GM19397 (cell line): Measurements from ENCODE around the gene ACTR2.
"Not testable (repeated sequence)": the region's sequence is repeated elsewhere in the genome, so short reads cannot be mapped to it uniquely, and the experiment has no call there.

Source experiments
- ATAC-seq: cut with Tn5 transposase; IDR thresholded peaks from one replicate; pipeline ENCODE4 v1.9.1; 2021; ENCODE audit warnings: mild to moderate bottlenecking, moderate library complexity; ENCODE audit not compliant: unreplicated experiment

The ACTR2 gene

DNA sequence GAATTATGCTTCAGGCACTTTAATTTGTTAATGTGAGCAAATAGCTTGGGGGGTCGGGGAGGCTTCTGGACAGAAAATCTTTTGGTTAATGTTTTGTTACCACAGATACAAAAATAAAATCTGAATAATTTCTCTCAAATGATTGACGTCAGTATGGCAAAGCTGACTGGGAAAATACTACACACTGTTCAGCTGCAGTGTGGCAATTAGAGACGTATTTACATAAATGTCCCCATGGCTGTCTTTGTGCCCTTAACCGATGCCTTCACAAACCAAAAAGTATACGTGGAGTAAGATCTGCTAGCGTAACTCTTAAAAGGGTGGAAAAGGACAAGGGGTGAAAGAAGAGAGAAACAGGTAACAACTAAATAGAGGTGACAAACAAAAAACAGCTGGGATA lies 83.4 kb downstream of the ACTR2 start:
- no peak for ATAC-seq

DNA sequence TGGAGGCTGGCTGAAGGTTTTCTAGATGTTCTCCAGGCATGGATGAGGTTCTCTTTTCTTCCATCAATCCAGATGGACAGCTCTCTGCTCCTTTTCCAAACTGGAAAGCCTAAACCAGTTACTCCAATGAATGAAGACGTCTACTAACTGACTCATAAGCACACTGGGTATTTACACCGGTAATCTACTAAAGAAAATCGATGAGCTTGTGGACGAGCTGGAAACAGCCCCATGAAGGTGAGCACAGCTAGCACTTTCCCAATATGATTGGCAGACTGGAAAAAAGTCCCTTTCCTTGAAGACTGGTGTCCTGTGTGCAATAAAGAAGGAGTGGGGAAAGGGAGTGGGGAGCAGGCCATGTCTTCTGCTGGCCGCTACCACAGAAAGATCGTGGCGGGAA lies 84.0 kb downstream of the ACTR2 start:
- ATAC-seq: no peak

DNA sequence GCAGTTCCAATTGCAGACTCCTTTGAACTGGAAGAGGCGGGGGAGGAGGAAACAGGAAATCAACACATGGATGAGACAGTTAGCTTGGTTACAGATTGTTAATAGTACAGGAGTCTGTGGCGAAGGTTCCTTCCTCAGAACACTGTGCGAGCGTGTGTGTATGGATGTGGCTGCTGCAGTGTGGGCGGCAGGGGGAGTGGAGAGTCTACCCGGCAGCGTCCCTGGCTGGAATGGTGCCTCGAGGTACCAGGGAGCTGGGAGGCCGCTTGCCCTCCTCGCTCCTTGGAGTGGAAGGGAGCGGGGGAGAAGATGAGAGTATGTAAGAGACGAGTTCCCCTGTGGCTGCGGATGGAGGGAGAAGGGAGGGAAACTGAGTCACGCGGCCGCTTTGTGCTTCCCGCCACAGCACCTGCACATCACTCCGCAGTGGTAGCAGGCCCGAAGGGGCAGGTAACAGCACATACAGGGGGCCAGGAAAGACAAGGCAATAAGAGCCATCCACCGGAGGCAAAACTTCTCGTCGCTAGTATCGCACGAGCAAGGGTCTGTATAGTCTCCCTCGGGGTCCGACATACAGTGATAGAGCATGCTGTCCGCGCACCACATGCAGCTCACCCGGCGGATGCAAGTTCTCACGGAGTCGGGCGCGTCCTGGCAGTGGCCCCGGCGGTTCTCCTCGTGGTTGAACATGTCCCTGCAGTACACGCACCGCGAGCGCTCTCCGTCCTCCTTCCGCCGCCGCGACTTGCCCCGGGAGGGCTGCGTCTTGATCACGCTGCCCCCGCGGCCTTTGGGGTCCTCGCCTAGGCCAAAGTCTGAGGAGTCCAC lies 85.7 kb downstream of the ACTR2 start:
- no peak for ATAC-seq

DNA sequence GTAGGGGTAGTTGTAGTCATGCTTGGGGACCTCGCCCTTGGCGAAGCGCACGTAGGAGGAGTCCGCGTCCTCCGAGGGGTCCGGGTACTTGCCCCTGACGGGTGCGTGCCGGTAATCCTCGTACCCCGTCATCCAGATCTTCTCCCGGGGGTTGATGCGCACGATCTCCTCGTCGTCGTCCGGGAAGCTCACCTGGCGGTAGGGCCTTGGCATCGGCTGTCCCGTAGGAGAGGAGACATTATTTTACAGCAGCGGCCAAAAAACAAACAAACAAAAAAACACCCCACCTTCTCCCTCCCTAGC lies 86.3 kb downstream of the ACTR2 start:
- no peak for ATAC-seq

DNA sequence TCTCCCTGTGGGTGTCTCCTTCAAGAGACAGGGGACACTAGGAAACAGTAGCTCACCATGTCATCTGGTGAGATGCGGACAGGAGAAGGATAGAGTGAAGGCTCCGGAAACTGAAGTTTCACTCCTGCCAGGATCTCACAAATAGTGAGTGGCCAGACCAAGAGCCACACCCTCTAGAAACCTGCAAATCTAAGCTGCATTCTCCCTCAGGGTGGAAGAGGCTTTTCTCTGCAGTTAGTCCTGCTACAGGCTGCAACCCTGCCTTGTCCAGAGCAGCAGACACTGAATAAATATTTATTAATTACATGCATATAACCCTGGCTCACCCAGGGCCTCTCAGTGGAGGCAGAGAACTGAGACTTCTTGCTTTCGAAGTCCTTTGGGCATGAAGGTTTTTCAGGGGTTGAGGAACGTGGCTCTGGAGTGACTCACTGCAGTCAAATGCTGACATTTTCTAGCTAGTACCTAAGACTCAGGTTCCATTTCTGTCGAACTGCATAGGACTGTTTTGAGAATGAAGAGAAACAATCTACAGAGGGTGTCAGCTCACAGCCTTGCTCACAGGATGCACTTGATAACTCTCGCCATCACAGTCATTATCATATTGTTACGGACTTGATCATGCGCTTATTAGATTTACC lies 87.3 kb downstream of the ACTR2 start:
- no peak for ATAC-seq

DNA sequence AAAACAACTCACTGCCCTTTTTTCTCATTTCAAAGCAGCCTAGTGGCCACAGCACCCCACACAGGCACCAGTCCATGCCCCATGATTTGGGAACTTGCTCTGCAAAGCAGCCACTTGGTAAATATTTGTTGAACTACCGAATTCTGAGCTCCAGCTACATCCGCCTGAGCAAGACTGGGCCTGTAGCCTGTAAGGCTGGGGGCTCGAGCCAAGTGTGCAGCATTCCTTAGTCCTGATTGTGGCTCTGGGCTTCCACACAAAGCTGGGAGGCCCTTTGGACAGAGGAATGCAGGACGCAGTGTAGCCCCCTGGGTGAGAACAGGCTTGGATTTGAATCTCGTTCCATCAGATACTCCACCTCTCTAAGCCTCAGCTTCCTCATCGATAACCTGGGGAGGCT lies 88.4 kb downstream of the ACTR2 start:
- no peak for ATAC-seq

DNA sequence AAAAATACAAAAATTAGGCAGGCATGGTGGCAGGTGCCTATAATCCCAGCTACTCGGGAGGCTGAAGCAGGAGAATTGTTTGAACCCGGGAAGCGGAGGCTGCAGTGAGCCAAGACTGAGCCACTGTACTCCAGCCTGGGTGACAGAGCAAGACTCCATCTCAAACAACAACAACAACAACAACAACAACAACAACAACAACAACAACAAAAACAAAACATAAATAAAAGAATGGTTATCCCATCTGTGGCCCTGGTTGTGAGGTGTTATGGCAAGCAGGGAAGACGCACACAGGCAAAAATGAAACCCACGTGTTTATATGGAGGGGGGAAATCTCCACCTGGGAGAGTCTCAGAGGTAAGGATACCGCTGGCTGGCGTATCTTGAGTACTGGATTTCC lies 89.7 kb downstream of the ACTR2 start:
- not testable (repeated sequence) for ATAC-seq

DNA sequence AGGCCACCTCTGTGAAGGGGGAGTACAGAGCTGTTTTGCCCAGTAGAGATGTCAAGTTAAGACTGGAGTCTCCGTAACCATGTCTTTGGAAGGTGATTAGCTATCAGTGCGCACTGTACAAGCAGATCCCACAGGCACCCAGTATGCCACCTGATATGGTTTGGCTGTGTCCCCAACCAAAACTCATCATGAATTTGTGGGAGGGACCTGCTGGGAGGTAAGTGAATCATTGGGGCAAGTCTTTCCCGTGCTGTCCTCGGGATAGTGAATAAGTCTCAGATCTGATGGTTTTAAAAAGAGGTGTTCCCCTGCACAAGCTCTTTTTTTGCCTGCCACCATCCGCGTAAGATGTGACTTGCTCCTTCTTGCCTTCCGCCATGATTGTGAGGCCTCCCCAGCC lies 90.2 kb downstream of the ACTR2 start:
- no peak for ATAC-seq

DNA sequence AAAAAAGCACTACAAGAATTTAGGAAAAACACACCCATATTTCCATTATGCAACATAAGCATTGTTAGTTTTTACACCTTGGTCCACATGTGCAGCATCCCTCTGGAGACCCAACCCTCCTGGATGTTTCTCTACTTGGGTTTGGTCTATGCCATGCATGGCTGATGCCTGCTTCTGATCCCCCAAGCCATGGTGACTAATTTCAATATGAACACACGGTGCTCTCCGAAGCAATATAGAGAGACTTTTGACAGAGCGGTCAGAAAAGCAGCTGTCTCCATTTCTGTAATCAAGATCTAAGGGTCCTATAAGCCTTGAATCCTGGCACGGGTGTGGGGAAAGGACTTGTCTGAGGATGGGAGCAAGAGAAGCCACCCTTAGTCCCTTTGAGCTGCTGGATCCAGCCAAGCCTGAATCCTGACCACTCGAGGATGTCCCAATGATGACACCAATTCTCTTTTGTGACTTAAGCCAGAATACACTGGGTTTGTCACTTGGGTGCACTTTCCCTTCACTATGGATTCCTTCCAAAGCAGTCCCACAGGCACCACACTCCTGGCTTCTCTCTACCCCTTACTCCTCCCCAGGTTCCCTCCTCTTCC lies 91.5 kb downstream of the ACTR2 start:
- no peak for ATAC-seq

DNA sequence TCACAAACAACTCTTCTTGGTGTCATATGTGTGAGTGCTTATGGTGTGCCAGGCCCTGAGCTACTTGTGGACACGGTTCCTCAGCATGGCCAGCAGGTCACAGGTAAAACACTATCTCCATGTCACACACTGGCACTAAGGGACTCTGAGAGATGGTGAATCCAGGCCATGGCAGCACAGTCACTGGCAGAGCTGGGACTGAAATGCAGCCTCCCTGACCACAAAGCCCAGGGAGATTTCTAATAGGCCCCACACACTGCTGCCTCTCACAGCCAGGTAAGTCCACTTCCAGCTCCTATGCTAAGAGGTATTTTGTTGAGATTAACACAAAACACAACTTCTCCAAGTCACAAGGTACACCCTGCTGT lies 92.0 kb downstream of the ACTR2 start:
- ATAC-seq: no peak

DNA sequence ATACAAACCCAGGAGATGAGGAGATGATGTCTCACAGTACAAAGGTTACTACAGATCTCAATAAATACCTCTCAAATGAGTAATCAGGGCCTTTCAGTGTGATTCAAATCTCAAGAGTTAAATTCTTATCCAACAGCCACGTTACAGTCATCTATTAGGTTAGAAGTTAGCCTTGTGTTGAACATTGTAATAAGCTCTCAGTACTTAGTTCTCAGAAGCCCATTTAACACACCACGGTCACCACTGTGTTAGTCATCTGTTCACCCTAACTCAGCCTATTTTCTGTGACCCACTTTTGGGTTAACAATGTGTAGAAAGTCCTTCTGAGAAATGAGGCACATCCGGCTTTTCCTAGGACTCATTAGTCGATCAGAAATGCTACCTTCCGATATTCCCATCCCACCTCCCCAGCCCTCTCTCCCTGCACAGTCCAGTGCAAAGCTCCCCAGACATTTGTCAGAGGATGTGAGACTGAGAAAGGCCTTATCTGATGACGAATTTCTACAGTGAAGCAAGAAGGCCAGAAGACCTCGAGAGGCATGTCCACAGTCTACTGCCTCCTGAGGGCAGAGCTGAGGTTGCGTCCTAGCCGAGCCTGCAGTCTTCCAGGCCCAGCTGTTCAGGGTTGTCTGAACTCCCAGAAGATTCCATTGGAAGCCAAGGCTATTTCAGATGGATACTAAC lies 92.6 kb downstream of the ACTR2 start:
- ATAC-seq: peak; percentile 58
